Measurements from ENCODE around the gene TNFRSF21. TPM values are rescaled to one million over a fixed set of nuclear protein-coding genes. Genes with fewer than 3 reads are reported as not detected.
"Not testable (repeated sequence)": the region's sequence is repeated elsewhere in the genome, so short reads cannot be mapped to it uniquely, and the experiment has no call there.

The TNFRSF21 gene
- polyA plus RNA-seq, 4 donors, result 32.1 to 42.8 (median 35.5) TPM

DNA sequence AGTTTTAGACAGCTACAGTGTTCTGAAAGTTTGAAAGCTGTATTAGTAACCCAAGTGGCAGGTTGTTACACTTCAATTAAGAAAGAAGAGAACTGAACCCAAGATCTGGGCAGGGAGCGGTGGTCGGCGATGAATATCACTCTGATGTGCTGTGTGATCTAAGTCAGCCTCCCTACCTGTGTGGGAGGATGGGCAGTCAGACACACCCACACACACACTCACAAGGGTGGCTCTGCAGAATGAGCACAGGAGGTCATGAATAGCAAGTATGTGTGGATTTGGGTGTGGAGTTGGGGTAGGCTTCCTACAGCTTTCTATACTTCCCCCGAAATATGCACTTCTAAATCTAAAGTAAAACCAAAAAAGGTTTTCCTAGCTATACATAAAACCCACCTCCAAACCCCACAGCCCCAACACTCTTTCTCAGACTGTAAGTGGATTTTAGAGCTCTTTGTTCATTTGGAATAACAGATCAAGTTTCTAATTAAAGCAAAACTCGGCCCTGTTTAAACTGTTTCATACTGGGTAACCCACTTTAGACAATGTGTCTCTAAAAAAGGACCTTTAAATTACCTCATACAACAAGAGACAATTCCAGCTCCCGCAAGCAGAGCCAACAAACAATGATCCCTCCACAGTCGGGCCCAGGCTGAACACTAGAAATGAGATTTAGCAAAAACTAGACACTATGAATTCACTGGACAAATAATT is 19.4 kb downstream of the TNFRSF21 start:
- no peak for DNase-seq (ENCODE audit: low read depth in 4 of 4, low spot score in 3 of 4)

DNA sequence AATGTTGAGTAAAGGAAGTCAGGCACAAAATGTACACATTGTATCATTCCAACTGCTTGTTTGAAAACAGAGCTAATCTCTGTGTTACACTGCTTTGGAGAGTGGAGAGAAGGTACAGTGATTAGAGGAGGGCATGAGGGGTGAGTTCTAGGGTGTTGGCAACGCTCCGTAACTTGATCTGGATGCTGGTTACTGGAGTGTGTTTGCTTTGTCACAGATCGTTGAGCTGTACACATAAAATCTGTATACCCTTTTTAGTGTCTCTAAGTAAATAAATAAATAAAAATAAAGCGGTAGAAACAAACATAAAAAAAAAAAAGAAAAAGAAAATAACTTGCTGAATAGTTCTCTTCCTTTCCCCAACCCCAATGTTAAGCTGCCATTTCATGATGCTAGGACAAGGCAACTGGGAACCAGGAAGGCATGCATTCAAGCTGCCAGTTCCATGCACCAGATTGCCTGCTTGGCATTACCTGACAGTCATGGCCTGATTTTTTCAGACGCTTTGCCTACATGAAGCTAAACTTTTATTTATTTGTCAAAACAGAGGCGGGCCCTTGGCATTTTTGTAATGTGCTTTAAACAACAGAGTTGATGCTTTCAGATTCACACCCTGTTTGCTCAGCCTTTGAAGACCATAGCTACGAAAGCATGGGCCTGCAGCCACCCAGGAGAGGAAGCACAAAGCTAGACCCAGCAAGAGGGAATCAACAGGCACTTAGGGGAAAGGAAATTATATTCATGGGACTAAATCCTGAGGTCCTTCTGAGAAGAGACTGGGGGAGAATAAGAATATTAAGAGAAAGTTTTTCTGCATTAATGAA is 21.2 kb downstream of the TNFRSF21 start:
- DNase-seq (ENCODE audit: low read depth in 4 of 4, low spot score in 3 of 4), result no peak

DNA sequence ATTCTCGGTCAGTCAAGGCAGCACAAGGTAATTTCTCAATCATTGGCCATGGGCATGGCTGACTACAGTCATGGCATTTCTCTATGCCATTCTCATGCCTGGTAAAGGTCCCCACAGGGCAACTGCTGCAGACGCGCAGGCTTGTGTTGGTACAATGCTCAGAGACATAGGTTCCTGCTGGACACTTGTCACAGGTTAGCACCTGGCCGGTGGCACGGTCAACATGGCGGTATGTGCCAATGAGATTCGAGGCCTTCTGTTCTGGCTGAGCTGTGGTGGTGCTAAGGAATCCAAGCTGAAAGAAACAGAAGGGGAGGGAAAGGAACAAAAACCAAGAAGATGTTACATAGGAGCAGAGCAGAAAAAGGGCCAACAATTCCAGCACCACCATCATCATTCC is 23.4 kb downstream of the TNFRSF21 start:
- DNase-seq (ENCODE audit: low read depth in 4 of 4, low spot score in 3 of 4), result no peak

DNA sequence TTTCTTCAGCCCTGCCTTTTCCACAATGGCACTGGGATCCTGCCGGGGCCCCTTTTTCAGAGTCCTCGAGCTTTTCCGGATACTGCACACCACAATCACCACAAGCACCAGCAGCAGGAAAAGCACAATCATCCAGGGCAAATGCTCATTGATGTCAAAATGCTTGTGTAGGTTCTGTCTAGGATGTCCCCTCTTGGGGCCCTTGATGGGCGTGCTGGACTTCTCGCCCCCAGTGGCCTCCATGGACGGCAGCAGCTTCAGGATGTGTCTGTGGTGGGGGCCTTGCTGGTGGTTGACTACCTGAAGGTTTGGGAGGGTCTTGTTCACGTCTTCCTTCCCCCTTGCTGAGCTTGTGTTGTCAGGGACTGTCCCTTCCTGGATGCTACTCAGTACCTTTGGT is 25.7 kb downstream of the TNFRSF21 start:
- DNase-seq (ENCODE audit: low read depth in 4 of 4, low spot score in 3 of 4), result no peak

- no peak for DNase-seq (ENCODE audit: low read depth in 4 of 4, low spot score in 3 of 4)
These were observed 31.2 kb downstream of the TNFRSF21 start for GRCh38 chr6:47278545-47278944.

DNA sequence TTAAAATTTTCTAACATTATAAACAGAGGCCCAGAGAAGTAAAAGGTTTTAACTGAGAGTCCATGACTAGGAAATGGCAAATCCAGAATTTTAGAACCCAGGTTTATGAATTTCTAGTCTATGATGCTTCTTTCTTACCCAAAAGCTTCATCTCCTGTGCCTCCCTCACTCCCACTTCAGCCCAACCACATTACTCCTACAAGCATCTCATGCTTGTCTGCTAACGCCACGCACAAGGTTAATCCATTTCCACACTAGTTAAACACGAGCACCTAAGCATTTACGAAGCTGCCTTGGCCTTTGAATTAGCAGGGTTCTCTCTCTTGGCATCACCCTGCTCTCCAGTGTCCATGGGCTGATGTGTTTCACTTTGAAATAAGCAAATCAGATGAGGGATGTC is 32.0 kb downstream of the TNFRSF21 start:
- DNase-seq (ENCODE audit: low read depth in 4 of 4, low spot score in 3 of 4), result no peak

DNA sequence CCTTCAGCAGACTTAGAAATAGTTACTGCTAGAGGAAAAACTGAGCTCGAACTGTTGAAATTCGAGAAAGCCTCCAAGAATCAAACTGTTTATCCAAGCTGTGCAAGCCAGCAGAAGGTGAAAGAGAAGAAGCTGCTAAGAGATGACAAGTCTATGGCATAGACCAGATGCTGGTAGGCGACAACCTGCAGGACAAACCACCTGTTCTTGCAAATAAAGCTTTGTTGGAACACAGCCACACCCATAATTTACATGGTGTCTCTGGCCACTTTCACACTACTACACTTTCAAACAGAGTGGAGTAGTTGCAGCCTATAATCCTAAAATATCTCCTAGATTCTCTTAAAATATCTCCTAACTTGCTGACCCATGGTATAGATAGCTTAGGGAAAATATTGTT is 33.3 kb downstream of the TNFRSF21 start:
- no peak for DNase-seq (ENCODE audit: low read depth in 4 of 4, low spot score in 3 of 4)

DNA sequence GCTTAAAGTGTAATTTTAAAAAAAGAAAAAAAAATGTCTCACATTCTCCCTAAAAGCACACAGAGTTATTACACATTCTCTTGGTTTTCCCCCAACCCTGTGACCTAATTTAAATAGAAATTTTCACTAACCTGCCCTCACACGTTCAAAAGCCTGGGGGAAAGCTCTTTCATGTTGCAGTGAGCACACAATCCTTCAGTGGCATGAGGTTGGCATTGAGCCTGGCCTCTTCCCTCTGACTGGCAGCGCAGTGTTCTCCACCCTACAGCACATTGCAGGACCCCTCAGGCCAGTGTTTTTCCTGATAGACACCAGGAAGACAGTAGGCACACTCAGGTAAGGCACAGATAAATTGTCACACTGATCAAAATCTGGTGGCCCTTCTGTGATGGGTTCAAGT is 34.1 kb downstream of the TNFRSF21 start:
- no peak for DNase-seq (ENCODE audit: low read depth in 4 of 4, low spot score in 3 of 4)

GRCh38 chr6:47275132-47275531 is 34.6 kb downstream of the TNFRSF21 start:
- not testable (repeated sequence) for DNase-seq (ENCODE audit: low read depth in 4 of 4, low spot score in 3 of 4)

- DNase-seq (ENCODE audit: low read depth in 4 of 4, low spot score in 3 of 4), result no peak
These were observed 41.0 kb downstream of the TNFRSF21 start for GRCh38 chr6:47268572-47269187.

DNA sequence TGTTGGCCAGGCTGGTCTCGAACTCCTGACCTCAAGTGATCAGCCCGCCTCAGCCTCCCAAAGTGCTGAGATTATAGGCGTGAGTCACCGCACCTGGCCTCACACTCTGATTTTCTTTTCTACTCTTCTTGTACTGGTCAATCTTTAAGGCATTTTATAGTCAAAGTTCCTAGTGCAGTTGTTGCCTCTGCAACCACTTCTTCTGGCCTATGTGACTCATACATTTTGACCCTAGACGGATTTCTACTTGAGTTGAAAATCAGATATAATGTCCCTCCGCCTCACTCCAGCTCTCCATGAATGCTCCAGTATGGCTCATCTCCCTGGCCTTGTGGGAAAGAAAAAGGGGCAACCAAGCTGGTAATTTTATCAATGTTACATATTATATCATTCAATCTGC is 42.4 kb downstream of the TNFRSF21 start:
- no peak for DNase-seq (ENCODE audit: low read depth in 4 of 4, low spot score in 3 of 4)

DNA sequence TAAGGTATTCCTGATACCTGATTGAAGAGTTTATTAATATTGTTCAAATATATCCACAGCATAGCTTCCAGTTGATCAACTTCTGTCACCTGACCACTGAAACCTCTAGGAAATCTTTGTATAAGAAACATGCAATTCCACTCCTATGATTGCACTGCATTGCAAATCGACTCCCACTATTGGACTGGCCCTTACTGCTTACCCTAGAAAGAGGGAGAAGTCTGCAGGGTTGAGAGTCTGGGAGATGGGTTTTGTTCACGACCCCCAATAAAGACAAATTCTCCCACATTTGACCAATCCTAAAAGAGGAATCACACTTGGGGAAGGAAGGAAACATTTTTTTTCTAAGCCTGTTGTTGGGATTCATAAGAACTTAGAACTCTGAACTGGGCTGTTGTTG is 43.7 kb downstream of the TNFRSF21 start:
- DNase-seq (ENCODE audit: low read depth in 4 of 4, low spot score in 3 of 4), result no peak

DNA sequence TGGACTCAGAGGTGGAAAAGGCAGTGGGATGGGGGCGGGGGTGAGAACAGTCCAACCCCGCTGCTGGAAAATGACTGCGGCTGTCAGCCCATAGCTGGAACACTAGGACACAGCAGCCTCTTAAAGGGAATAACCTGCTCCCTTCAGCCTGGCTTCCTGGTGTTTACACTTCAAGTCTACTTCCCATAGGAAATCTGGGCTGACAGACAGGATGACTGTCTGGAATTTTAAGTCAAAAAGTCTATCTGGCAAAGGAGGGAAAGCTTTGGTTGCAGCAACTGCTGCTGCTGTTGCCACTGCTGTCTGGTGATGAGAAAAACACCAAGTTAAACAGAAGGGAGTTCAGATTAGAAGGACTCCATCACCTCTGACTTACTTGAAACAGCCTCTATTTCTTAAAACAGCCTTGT is 44.9 kb downstream of the TNFRSF21 start:
- no peak for DNase-seq (ENCODE audit: low read depth in 4 of 4, low spot score in 3 of 4)

- no peak for DNase-seq (ENCODE audit: low read depth in 4 of 4, low spot score in 3 of 4)
These were observed 46.4 kb downstream of the TNFRSF21 start for GRCh38 chr6:47263268-47263667.

- DNase-seq (ENCODE audit: low read depth in 4 of 4, low spot score in 3 of 4), result no peak
These were observed 47.5 kb downstream of the TNFRSF21 start for GRCh38 chr6:47262231-47262630.

DNA sequence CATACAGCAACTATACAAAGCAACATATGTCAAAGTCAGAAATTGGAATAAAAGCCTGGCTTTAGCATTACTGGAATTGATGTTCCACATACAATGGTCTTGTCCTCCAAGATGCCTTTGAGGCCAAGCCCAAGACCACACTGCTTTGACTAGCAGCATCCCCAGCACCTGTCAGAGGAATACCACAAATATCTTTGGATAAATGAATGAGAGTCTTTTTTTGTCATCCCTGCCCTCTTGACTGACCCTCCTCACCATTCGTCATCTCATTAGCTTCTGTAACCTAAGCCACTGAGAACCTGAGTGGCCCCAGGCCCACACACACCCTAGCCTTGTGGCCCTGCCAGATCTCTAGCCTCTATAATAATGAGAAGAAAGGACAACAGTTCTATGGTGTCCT is 48.5 kb downstream of the TNFRSF21 start:
- no peak for DNase-seq (ENCODE audit: low read depth in 4 of 4, low spot score in 3 of 4)

DNA sequence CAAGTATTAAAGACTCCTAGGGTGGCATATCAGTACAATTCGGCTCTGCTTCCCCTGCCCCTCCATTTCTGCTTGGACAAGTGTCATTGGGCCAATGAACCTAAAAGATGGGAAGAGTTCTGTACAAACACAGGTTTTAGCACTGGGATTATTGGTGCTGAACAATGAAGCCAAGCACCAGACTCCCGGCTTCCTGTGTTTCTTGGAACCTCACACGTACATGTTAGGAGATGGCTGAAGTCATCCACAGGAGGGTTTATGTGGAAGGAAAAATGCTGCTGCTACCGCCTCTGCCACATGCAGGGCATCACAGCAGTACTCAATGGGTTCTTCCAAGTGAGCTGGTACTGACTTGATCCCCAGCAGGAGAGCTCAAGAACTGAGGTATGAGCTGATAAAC is 49.7 kb downstream of the TNFRSF21 start:
- no peak for DNase-seq (ENCODE audit: low read depth in 4 of 4, low spot score in 3 of 4)

DNA sequence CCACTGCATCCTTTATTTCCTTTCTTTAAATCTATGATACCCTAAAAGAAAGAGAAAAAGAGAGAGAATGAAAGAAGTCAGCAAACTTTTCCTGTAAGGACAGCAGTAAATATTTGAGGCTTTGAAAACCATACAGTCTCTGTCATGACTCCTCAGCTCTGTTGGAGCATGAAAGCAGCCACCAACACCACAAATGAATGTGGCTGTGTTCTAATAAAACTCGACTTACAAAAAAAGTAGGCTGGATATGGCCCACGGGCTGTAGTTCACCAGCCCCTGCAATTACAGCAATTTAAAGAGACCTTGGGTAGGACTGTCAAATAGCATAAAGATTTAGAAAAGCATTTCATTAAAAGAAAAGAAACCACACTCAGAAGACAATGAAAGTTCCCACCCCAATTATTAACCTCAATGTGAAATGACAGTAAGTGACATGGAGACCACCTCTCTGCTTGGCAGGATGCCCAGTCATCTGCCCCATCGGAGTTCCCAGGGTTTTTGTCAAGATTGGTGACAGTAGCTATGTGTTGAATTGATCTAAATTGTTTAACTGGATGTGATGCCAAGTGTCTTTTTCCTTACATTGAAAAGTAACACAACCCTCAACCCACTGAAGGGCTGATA is 50.9 kb downstream of the TNFRSF21 start:
- DNase-seq (ENCODE audit: low read depth in 4 of 4, low spot score in 3 of 4), result no peak

GRCh38 chr6:47256981-47257730 is 52.5 kb downstream of the TNFRSF21 start:
- DNase-seq (ENCODE audit: low read depth in 4 of 4, low spot score in 3 of 4), result no peak

DNA sequence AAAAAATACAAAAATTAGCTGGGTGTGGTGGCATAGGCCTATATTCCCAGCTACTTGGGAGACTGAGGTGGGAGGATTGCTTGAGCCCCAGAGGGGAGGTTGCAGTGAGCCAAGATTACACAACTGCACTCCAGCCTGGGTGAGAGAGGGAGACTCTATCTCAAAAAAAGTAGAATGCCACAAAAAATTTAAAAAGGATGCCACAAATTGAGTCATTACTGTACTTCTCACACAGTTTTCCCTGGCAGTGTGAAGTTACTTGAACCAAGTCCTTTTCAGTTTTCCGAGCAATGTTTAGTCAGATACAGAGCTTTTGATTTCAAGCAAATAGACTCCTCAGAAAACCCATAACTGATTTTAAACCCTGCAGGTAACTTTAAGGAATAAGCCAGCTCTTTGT is 53.3 kb downstream of the TNFRSF21 start:
- no peak for DNase-seq (ENCODE audit: low read depth in 4 of 4, low spot score in 3 of 4)

- no peak for DNase-seq (ENCODE audit: low read depth in 4 of 4, low spot score in 3 of 4)
These were observed 54.8 kb downstream of the TNFRSF21 start for GRCh38 chr6:47254906-47255305.

All from right renal pelvis (tissue), 4 donors.